Liver (tissue), 9 donors: ENCODE data around the gene CMC2. TPM values are rescaled to one million over a fixed set of nuclear protein-coding genes. Genes with fewer than 3 reads are reported as not detected.

Experiments
- DNase-seq: peaks from one replicate; pipeline ENCODE4 v3.0.0-alpha.2; 2017; ENCODE audit warnings: low spot score
- H3K27ac ChIP-seq, 2 donors: one replicate each; pipeline ENCODE4 v1.7.0; 2013; ENCODE audit warnings: inconsistent platforms in 2 of 2, low read length in 2 of 2, control low read depth in 1 of 2, low read depth in 1 of 2, mild to moderate bottlenecking in 1 of 2
- H3K27me3 ChIP-seq, 4 donors: one replicate each; pipeline versions ENCODE4 v1.6.1 to v1.7.0; 2013; ENCODE audit warnings: low read length in 3 of 4, inconsistent platforms in 1 of 4, mild to moderate bottlenecking in 1 of 4, moderate library complexity in 1 of 4; ENCODE audit not compliant: control insufficient read depth in 4 of 4, insufficient read depth in 4 of 4
- H3K36me3 ChIP-seq, 4 donors: one replicate each; pipeline versions ENCODE4 v1.6.1 to v1.7.0; 2013; ENCODE audit warnings: low read length in 3 of 4, mild to moderate bottlenecking in 3 of 4, low read depth in 1 of 4, moderate library complexity in 1 of 4; ENCODE audit not compliant: control insufficient read depth in 4 of 4, insufficient read depth in 3 of 4
- H3K4me1 ChIP-seq, 4 donors: one replicate each; pipeline versions ENCODE4 v1.6.1 to v1.7.0; 2013; ENCODE audit warnings: low read length in 3 of 4, mild to moderate bottlenecking in 3 of 4, moderate library complexity in 1 of 4; ENCODE audit not compliant: control insufficient read depth in 4 of 4, insufficient read depth in 4 of 4
- H3K4me3 ChIP-seq, 3 donors: one replicate each; pipeline versions ENCODE4 v1.6.1 to v1.7.0; 2013; ENCODE audit warnings: low read length in 3 of 3, control low read depth in 1 of 3, low read depth in 1 of 3, mild to moderate bottlenecking in 1 of 3
- H3K9ac ChIP-seq, 2 donors: one replicate each; pipeline ENCODE4 v1.7.0; 2013; ENCODE audit warnings: low read length in 2 of 2, mild to moderate bottlenecking in 2 of 2, moderate library complexity in 2 of 2, control low read depth in 1 of 2, low read depth in 1 of 2
- H3K9me3 ChIP-seq, 4 donors: one replicate each; pipeline versions ENCODE4 v1.6.1 to v1.7.0; 2013; ENCODE audit warnings: low read length in 3 of 4; ENCODE audit not compliant: control insufficient read depth in 4 of 4
- ATF3 ChIP-seq: IDR thresholded peaks from 2 replicates; pipeline ENCODE4 v1.6.1; 2016; ENCODE audit warnings: antibody characterized with exemption
- FOXA1 ChIP-seq: IDR thresholded peaks from 2 replicates; pipeline ENCODE4 v1.6.1; 2016; ENCODE audit warnings: antibody characterized with exemption
- FOXA2 ChIP-seq: IDR thresholded peaks from 2 replicates; pipeline ENCODE4 v1.6.1; 2016; ENCODE audit warnings: antibody characterized with exemption
- GABPA ChIP-seq, 2 donors: IDR thresholded peaks in 1 of 2; conservative IDR thresholded peaks in 1 of 2; 2 replicates each; pipeline ENCODE4 v1.6.1; 2016; ENCODE audit warnings: antibody characterized with exemption in 2 of 2, mild to moderate bottlenecking in 1 of 2, moderate library complexity in 1 of 2
- HNF4G ChIP-seq: IDR thresholded peaks from 2 replicates; pipeline ENCODE4 v1.6.1; 2016; ENCODE audit warnings: antibody characterized with exemption
- JUND ChIP-seq, 2 donors: IDR thresholded peaks; 2 replicates each; pipeline ENCODE4 v1.6.1; 2016; ENCODE audit warnings: antibody characterized with exemption in 2 of 2
- MAX ChIP-seq: IDR thresholded peaks from 2 replicates; pipeline ENCODE4 v1.6.1; 2016; ENCODE audit warnings: antibody characterized with exemption
- NR2F2 ChIP-seq: IDR thresholded peaks from 2 replicates; pipeline ENCODE4 v1.6.1; 2016; ENCODE audit warnings: antibody characterized with exemption
- RAD21 ChIP-seq, 2 donors: IDR thresholded peaks; 2 replicates each; pipeline ENCODE4 v1.6.1; 2016; ENCODE audit warnings: antibody characterized with exemption in 2 of 2, mild to moderate bottlenecking in 2 of 2
- REST ChIP-seq: IDR thresholded peaks from 2 replicates; pipeline ENCODE4 v1.6.1; 2016; ENCODE audit warnings: antibody characterized with exemption, mild to moderate bottlenecking
- RXRA ChIP-seq, 2 donors: IDR thresholded peaks; 2 replicates each; pipeline ENCODE4 v1.6.1; 2017 to 2018; ENCODE audit warnings: antibody characterized with exemption in 2 of 2, mild to moderate bottlenecking in 1 of 2
- SP1 ChIP-seq: IDR thresholded peaks from 2 replicates; pipeline ENCODE4 v1.6.1; 2018; ENCODE audit warnings: antibody characterized with exemption, mild to moderate bottlenecking
- WGBS: extraction: QIAGEN DNeasy Blood & Tissue Kit; methylation state at CpG from one replicate; pipeline ENCODE4 v1.1.7; 2013; 5-methylcytosine and 5-hydroxymethylcytosine counted together
- polyA plus RNA-seq, 2 donors: library from polyadenylated mRNA; stranded (reverse) in 1 of 2; unstranded in 1 of 2; fragments of 200-250 nt in 1 of 2; fragments of >200 nt in 1 of 2; fragmentation: Nextera tagmentation in 1 of 2; extraction: Ambion mirVana in 1 of 2; gene quantifications; one replicate each; pipeline versions ENCODE4 v1.2.1 to v1.2.3, GENCODE V29; 2013 to 2015
- total RNA-seq, 2 donors: library from RNA; depleted of rRNA; stranded (reverse); fragments of >200 nt; gene quantifications; one replicate each; pipeline ENCODE4 v1.2.3, GENCODE V29; 2014
- donor health status: healthy.
- donor health status: healthy.
- donor health status: healthy.
- donor health status: healthy.
- donor health status: healthy.

CMC2 gene
- total and polyA plus RNA-seq, 4 donors, result 26.2 to 98.4 (median 42.5) TPM

GRCh38 chr16:81014672-81015071 is 8.0 kb upstream of the CMC2 start:
- no peaks in the 10 kb centered on the region for H3K27me3 ChIP-seq
- no peaks in the 10 kb centered on the region for H3K9me3 ChIP-seq
- 86% methylated on average over 2 of the region's 2 CpGs for WGBS
- H3K9ac ChIP-seq, result no peak overlapping the region
- H3K4me1 ChIP-seq, result no peaks in the 10 kb centered on the region
- peaks cover 6 to 36% (median 24%) of the 10 kb centered on the region in 4 donors for H3K36me3 ChIP-seq
- no peak for DNase-seq
- TF ChIP-seq SP1, result no peak
- no peak for TF ChIP-seq FOXA2
- TF ChIP-seq GABPA (IDR thresholded peaks at IDR 0.05 in 1 of 2, conservative IDR thresholded peaks at IDR 0.05 in 1 of 2), result no peak
- no peak for TF ChIP-seq RAD21 (IDR thresholded peaks at IDR 0.05)
- no peak for TF ChIP-seq NR2F2
- TF ChIP-seq JUND (IDR thresholded peaks at IDR 0.05), result no peak
- TF ChIP-seq ATF3, result no peak
- no peak for TF ChIP-seq RXRA (IDR thresholded peaks at IDR 0.05)
- no peak overlapping the region for H3K4me3 ChIP-seq
- no peak overlapping the region for H3K27ac ChIP-seq

GRCh38 chr16:81012974-81013373 is 6.3 kb upstream of the CMC2 start:
- no peaks in the 10 kb centered on the region for H3K9me3 ChIP-seq
- H3K9ac ChIP-seq, result no peak overlapping the region
- peaks cover 0 to 3% (median 0%) of the 10 kb centered on the region in 4 donors for H3K4me1 ChIP-seq
- peaks cover 6 to 24% (median 16%) of the 10 kb centered on the region in 4 donors for H3K36me3 ChIP-seq
- WGBS, result 95% methylated on average over 3 of the region's 3 CpGs
- no peak overlapping the region for H3K4me3 ChIP-seq
- TF ChIP-seq ATF3 (no peak), MAX (no peak), RXRA (IDR thresholded peaks at IDR 0.05) (no peak)
- H3K27ac ChIP-seq, result no peak overlapping the region
- no peak for DNase-seq
- no peaks in the 10 kb centered on the region for H3K27me3 ChIP-seq

- no peaks in the 10 kb centered on the region for H3K9me3 ChIP-seq
- H3K36me3 ChIP-seq, result peaks cover 0 to 3% (median under 1%) of the 10 kb centered on the region in 4 donors
- 95% methylated on average over 12 of the region's 12 CpGs for WGBS
- TF ChIP-seq HNF4G (no peak), FOXA1 (no peak), MAX (no peak)
- no peak overlapping the region for H3K4me3 ChIP-seq
- DNase-seq, result no peak
- peaks cover 3 to 30% (median 16%) of the 10 kb centered on the region in 4 donors for H3K4me1 ChIP-seq
- H3K9ac ChIP-seq, result no peak overlapping the region
- H3K27ac ChIP-seq, result no peak overlapping the region
- no peaks in the 10 kb centered on the region for H3K27me3 ChIP-seq
Observed at GRCh38 chr16:81008505-81008789, 1.8 kb upstream of the CMC2 start.

GRCh38 chr16:81006211-81006812 is 373 bp downstream of the CMC2 start:
- H3K4me1 ChIP-seq, result peaks cover 3 to 38% (median 23%) of the 10 kb centered on the region in 4 donors
- under 1% methylated on average over 50 of the region's 50 CpGs for WGBS

More at GRCh38 chr16:81006211-81006812, 373 bp downstream of the CMC2 start:
- TF ChIP-seq FOXA1, result no peak
- TF ChIP-seq REST, result peak; percentile 27
- no peaks in the 10 kb centered on the region for H3K27me3 ChIP-seq
- no peaks in the 10 kb centered on the region for H3K36me3 ChIP-seq
- peak; percentile 81 for DNase-seq
- no peaks in the 10 kb centered on the region for H3K9me3 ChIP-seq
- peak overlapping the region; percentile 94 to 100 for H3K27ac ChIP-seq
- peak overlapping the region; percentile 88 to 99 (median 95) for H3K4me3 ChIP-seq
- peak overlapping the region; percentile 92 to 95 for H3K9ac ChIP-seq
